ENCODE data around the gene TMEM26. TPM values are rescaled to one million over a fixed set of nuclear protein-coding genes. Genes with fewer than 3 reads are reported as not detected.

Gene TMEM26
- total and polyA plus RNA-seq, 4 donors: 0.16 to 5.8 (median 0.80) TPM

- no peak for DNase-seq
These were observed 53.8 kb downstream of the TMEM26 start for GRCh38 chr10:61399406-61399805.

GRCh38 chr10:61398366-61399129 lies 54.6 kb downstream of the TMEM26 start:
- Histone ChIP-seq H3K27ac (ENCODE audit: low read depth in 1 of 2, low read length in 1 of 2) (no peak overlapping the region), H3K27me3 (ENCODE audit: control insufficient read depth in 3 of 3, insufficient read depth in 3 of 3, low read length in 2 of 3) (no peaks in the 10 kb centered on the region), H3K4me3 (no peak overlapping the region), H3K36me3 (ENCODE audit: control insufficient read depth in 4 of 4, insufficient read depth in 4 of 4, low read length in 4 of 4) (no peaks in the 10 kb centered on the region), H3K4me1 (ENCODE audit: control insufficient read depth in 5 of 5, insufficient read depth in 5 of 5, low read length in 5 of 5) (peaks cover 0 to 7% (median 4%) of the 10 kb centered on the region in 5 donors), H3K9me3 (ENCODE audit: control insufficient read depth in 4 of 4, insufficient read depth in 3 of 4, low read length in 3 of 4) (peaks cover 0 to 2% (median 0%) of the 10 kb centered on the region in 4 donors), H3K9ac (ENCODE audit: insufficient read depth in 1 of 2, low read length in 2 of 2) (no peak overlapping the region)
- no peak for ATAC-seq (ENCODE audit: insufficient read depth, low FRiP score)
- DNase-seq: no peak
- TF ChIP-seq CTCF (IDR thresholded peaks at IDR 0.05; ENCODE audit: control extremely low read depth, extremely low read depth): no peak
- WGBS, 2 donors: 79 to 82% methylated on average over 2 of the region's 2 CpGs

More at GRCh38 chr10:61399406-61399805, 53.8 kb downstream of the TMEM26 start:
- Histone ChIP-seq H3K4me1 (ENCODE audit: control insufficient read depth in 5 of 5, insufficient read depth in 5 of 5, low read length in 5 of 5) (peaks cover 0 to 7% (median 4%) of the 10 kb centered on the region in 5 donors), H3K36me3 (ENCODE audit: control insufficient read depth in 4 of 4, insufficient read depth in 4 of 4, low read length in 4 of 4) (no peaks in the 10 kb centered on the region), H3K27ac (ENCODE audit: low read depth in 1 of 2, low read length in 1 of 2) (no peak overlapping the region), H3K4me3 (no peak overlapping the region), H3K9me3 (ENCODE audit: control insufficient read depth in 4 of 4, insufficient read depth in 3 of 4, low read length in 3 of 4) (peaks cover 0 to 2% (median 0%) of the 10 kb centered on the region in 4 donors), H3K27me3 (ENCODE audit: control insufficient read depth in 3 of 3, insufficient read depth in 3 of 3, low read length in 2 of 3) (no peaks in the 10 kb centered on the region), H3K9ac (ENCODE audit: insufficient read depth in 1 of 2, low read length in 2 of 2) (no peak overlapping the region)
- ATAC-seq (ENCODE audit: insufficient read depth, low FRiP score): no peak
- TF ChIP-seq CTCF (IDR thresholded peaks at IDR 0.05; ENCODE audit: control extremely low read depth, extremely low read depth): no peak

- Histone ChIP-seq H3K36me3 (ENCODE audit: control insufficient read depth in 4 of 4, insufficient read depth in 4 of 4, low read length in 4 of 4) (no peaks in the 10 kb centered on the region), H3K9ac (ENCODE audit: insufficient read depth in 1 of 2, low read length in 2 of 2) (no peak overlapping the region), H3K4me3 (no peak overlapping the region), H3K27me3 (ENCODE audit: control insufficient read depth in 3 of 3, insufficient read depth in 3 of 3, low read length in 2 of 3) (no peaks in the 10 kb centered on the region), H3K4me1 (ENCODE audit: control insufficient read depth in 5 of 5, insufficient read depth in 5 of 5, low read length in 5 of 5) (peaks cover 0 to 7% (median 4%) of the 10 kb centered on the region in 5 donors), H3K9me3 (ENCODE audit: control insufficient read depth in 4 of 4, insufficient read depth in 3 of 4, low read length in 3 of 4) (peaks cover 0 to 2% (median 0%) of the 10 kb centered on the region in 4 donors), H3K27ac (ENCODE audit: low read depth in 1 of 2, low read length in 1 of 2) (no peak overlapping the region)
- TF ChIP-seq CTCF (IDR thresholded peaks at IDR 0.05; ENCODE audit: control extremely low read depth, extremely low read depth): no peak
- WGBS, 2 donors: 37 to 59% methylated on average over 7 of the region's 7 CpGs
- DNase-seq (peak in 2 of 3 donors; percentile 28 to 34), ATAC-seq (ENCODE audit: insufficient read depth, low FRiP score) (no peak)
These were observed 55.8 kb downstream of the TMEM26 start for GRCh38 chr10:61397175-61397986.
